Heart left ventricle (tissue), 16 donors: Measurements from ENCODE around the gene NTRK3. TPM values are rescaled to one million over a fixed set of nuclear protein-coding genes. Genes with fewer than 3 reads are reported as not detected.

Experiments
- ATAC-seq, 4 donors: fragments of 200-7000 bp; cut with Tn5 transposase; one replicate each; pipeline ENCODE4 v1.9.1; 2020 to 2022; ENCODE audit warnings: moderate library complexity in 4 of 4, mild to moderate bottlenecking in 3 of 4, moderate number of reproducible peaks in 1 of 4
- DNase-seq, 5 donors: peaks; one replicate each; pipeline ENCODE4 v3.0.0-alpha.2; 2020
- H3K27ac ChIP-seq, 12 donors: fragments of 200-600 bp; sonication (generic) in 4 of 12; one replicate each; pipeline versions ENCODE4 v1.5.0 to v1.8.0; 2016 to 2022; ENCODE audit warnings: mild to moderate bottlenecking in 2 of 12
- H3K27me3 ChIP-seq, 9 donors: fragments of 200-600 bp; sonication (generic) in 2 of 9; one replicate each; pipeline versions ENCODE4 v1.5.1 to v1.8.0; 2016 to 2022; ENCODE audit warnings: mild to moderate bottlenecking in 3 of 9
- H3K36me3 ChIP-seq, 9 donors: fragments of 200-600 bp; sonication (generic) in 2 of 9; one replicate each; pipeline versions ENCODE4 v1.5.0 to v1.8.0; 2018 to 2022; ENCODE audit warnings: mild to moderate bottlenecking in 2 of 9
- H3K4me1 ChIP-seq, 12 donors: fragments of 200-600 bp; sonication (generic) in 4 of 12; one replicate each; pipeline versions ENCODE4 v1.5.0 to v1.8.0; 2016 to 2022; ENCODE audit warnings: mild to moderate bottlenecking in 3 of 12
- H3K4me3 ChIP-seq, 12 donors: fragments of 200-600 bp; sonication (generic) in 4 of 12; one replicate each; pipeline versions ENCODE4 v1.5.0 to v1.8.0; 2017 to 2022; ENCODE audit warnings: mild to moderate bottlenecking in 9 of 12, moderate library complexity in 4 of 12
- H3K9me3 ChIP-seq, 12 donors: fragments of 200-600 bp; sonication (generic) in 4 of 12; one replicate each; pipeline versions ENCODE4 v1.5.0 to v1.8.0; 2016 to 2022; ENCODE audit warnings: mild to moderate bottlenecking in 1 of 12
- CTCF ChIP-seq, 12 donors: fragments of 200-600 bp; sonication (generic) in 4 of 12; IDR thresholded peaks; one replicate each; pipeline versions ENCODE4 v1.5.0 to v1.8.0; 2018 to 2022; ENCODE audit warnings: antibody characterized with exemption in 12 of 12, mild to moderate bottlenecking in 5 of 12
- POLR2A ChIP-seq, 2 donors: fragments of 450-650 bp; IDR thresholded peaks; one replicate each; pipeline ENCODE4 v1.6.1; 2017; ENCODE audit warnings: antibody characterized with exemption in 2 of 2, mild to moderate bottlenecking in 2 of 2, moderate library complexity in 2 of 2
- whole genome bisulfite sequencing, 4 donors: extraction: QIAGEN DNeasy Blood & Tissue Kit in 2 of 4; methylation state at CpG; one replicate each; pipeline versions ENCODE4 v1.1.5 to v1.1.7; 2013 to 2018; 5-methylcytosine and 5-hydroxymethylcytosine counted together
- intact Hi-C, 10 donors: fragments of 100-400 bp; cut with DNase I; formaldehyde crosslinking; loops; one replicate each; pipeline versions ENCODE4 v1.11.1 to v1.14.2; 2022
- polyA plus RNA-seq, 2 donors: library from polyadenylated mRNA; stranded (reverse); fragments of 200-250 nt; gene quantifications; one replicate each; pipeline ENCODE4 v1.2.3, GENCODE V29; 2013
- total RNA-seq, 9 donors: library from RNA; depleted of rRNA in 2 of 9; stranded (reverse); fragments of >200 nt in 2 of 9; fragmentation: NEBNext Ultra II Directional in 3 of 9; extraction: Animal tissue kit (Norgen Biotek cat#: 25700) in 3 of 9; gene quantifications; one replicate each; pipeline versions ENCODE4 v1.1.0 to v1.2.4, GENCODE V29; 2016 to 2023
- donor health status: ischemic (EF 13 %, LVEDD 7.1; RV severe dilation, severe dysfunction).
- donor health status: healthy with polysubstance abuse.
- donor health status: DM: no; HTN: yes; CAD: no.
- donor health status: DM: no; HTN: no; CAD: no.
- donor health status: ischemic (EF 25% LVEDD 6.9; RV normal size, moderate dysfunction).
- donor health status: ischemic (EF 25% LVEDD 5.7; RV mildly dilated, moderate dysfunction).
- donor health status: healthy.
- donor health status: DM: yes; HTN: yes; CAD: no.
- donor health status: ischemic (EF 35%, LVEDD 5.7; RV mildly dilated, moderate dysfunction).
- donor health status: nonischemic (EF 11% LVEDD 7.7; RV severe dilation, severe dysfunction).
- donor health status: DM: yes; HTN: yes; CAD: no.
- donor health status: PGD.
- donor health status: ischemic (EF 29% LVEDD 5.4; RV normal size, mild dysfunction).
- donor health status: nonischemic (EF 23%, LVEDD 6.1; RV moderate dilation, normal function).

Gene NTRK3
- total and polyA plus RNA-seq, 11 donors = 0.53 to 6.8 (median 2.0) TPM

- Histone ChIP-seq H3K4me3 (no peak overlapping the region), H3K4me1 (no peaks in the 10 kb centered on the region), H3K27ac (no peak overlapping the region), H3K9me3 (peaks cover 0 to 5% (median 0%) of the 10 kb centered on the region in 12 donors), H3K36me3 (no peaks in the 10 kb centered on the region), H3K27me3 (peaks cover 0 to 73% (median 14%) of the 10 kb centered on the region in 9 donors)
- intact Hi-C loops = no loop called here
- ATAC-seq (no peak), DNase-seq (no peak)
- no peak for TF ChIP-seq CTCF (IDR thresholded peaks at IDR 0.05)
- no peak for TF ChIP-seq POLR2A (IDR thresholded peaks at IDR 0.05)
- WGBS, 4 donors = 11 to 15% (median 14%) methylated on average over 11 to 15 of the region's 15 CpGs
Observed at GRCh38 chr15:88284318-88284998, 27.9 kb upstream of the NTRK3 start.

- intact Hi-C loops = no loop called here
- 41 to 55% (median 51%) methylated on average over 5 of the region's 5 CpGs for WGBS, 4 donors
- Histone ChIP-seq H3K4me3 (no peak overlapping the region), H3K27me3 (peaks cover 0 to 66% (median 14%) of the 10 kb centered on the region in 9 donors), H3K27ac (no peak overlapping the region), H3K9me3 (peaks cover 0 to 5% (median 0%) of the 10 kb centered on the region in 12 donors), H3K4me1 (no peaks in the 10 kb centered on the region), H3K36me3 (no peaks in the 10 kb centered on the region)
- ATAC-seq (no peak), DNase-seq (no peak)
- TF ChIP-seq CTCF (IDR thresholded peaks at IDR 0.05) (no peak), POLR2A (IDR thresholded peaks at IDR 0.05) (no peak)
Observed at GRCh38 chr15:88282614-88283013, 26.1 kb upstream of the NTRK3 start.

GRCh38 chr15:88276821-88277410 lies 20.4 kb upstream of the NTRK3 start:
- peaks cover 0 to 20% (median 0%) of the 10 kb centered on the region in 9 donors for H3K27me3 ChIP-seq
- H3K27ac ChIP-seq = no peak overlapping the region
- intact Hi-C loops = loop anchor here in 7 of 10 donors (10.0 kb wide), 4 partner anchors 168 to 1652 kb away; no protein-coding TSS in a partner anchor
- DNase-seq (no peak), ATAC-seq (no peak)
- 52 to 57% (median 55%) methylated on average over 16 of the region's 16 CpGs for WGBS, 4 donors
- peaks cover 0 to 5% (median 0%) of the 10 kb centered on the region in 12 donors for H3K9me3 ChIP-seq
- no peaks in the 10 kb centered on the region for H3K36me3 ChIP-seq
- H3K4me3 ChIP-seq = no peak overlapping the region
- no peak for TF ChIP-seq POLR2A (IDR thresholded peaks at IDR 0.05)
- no peak for TF ChIP-seq CTCF (IDR thresholded peaks at IDR 0.05)
- H3K4me1 ChIP-seq = no peaks in the 10 kb centered on the region

- intact Hi-C loops = loop anchor here in 7 of 10 donors (10.0 kb wide), 4 partner anchors 169 to 1651 kb away; no protein-coding TSS in a partner anchor
- ATAC-seq = no peak
- Histone ChIP-seq H3K36me3 (no peaks in the 10 kb centered on the region), H3K4me3 (no peak overlapping the region), H3K27me3 (peaks cover 0 to 19% (median 0%) of the 10 kb centered on the region in 9 donors), H3K4me1 (no peaks in the 10 kb centered on the region), H3K27ac (no peak overlapping the region), H3K9me3 (peaks cover 0 to 5% (median 0%) of the 10 kb centered on the region in 12 donors)
- WGBS, 4 donors = 65 to 80% (median 74%) methylated on average over 10 of the region's 10 CpGs
- TF ChIP-seq CTCF (IDR thresholded peaks at IDR 0.05) = no peak
- TF ChIP-seq POLR2A (IDR thresholded peaks at IDR 0.05) = no peak
- DNase-seq = no peak
Observed at GRCh38 chr15:88275804-88276203, 19.3 kb upstream of the NTRK3 start.
